Gastroesophageal sphincter (tissue), 4 donors: ENCODE results near the gene KNDC1. TPM values are rescaled to one million over a fixed set of nuclear protein-coding genes. Genes with fewer than 3 reads are reported as not detected.

Source experiments
- ATAC-seq: fragments of 150-250 bp; one replicate; pipeline ENCODE4 v1.9.1; 2016; ENCODE audit warnings: mild to moderate bottlenecking, moderate library complexity
- H3K27ac ChIP-seq, 4 donors: fragments of 200-600 bp; sonication (generic) in 3 of 4; 1 replicate in 3 of 4; 2 replicates in 1 of 4; pipeline ENCODE4 v1.5.1; 2016 to 2019
- H3K27me3 ChIP-seq: fragments of 200-600 bp; sonication (generic); one replicate; pipeline ENCODE4 v1.5.1; 2019
- H3K36me3 ChIP-seq, 2 donors: fragments of 200-600 bp; sonication (generic); one replicate each; pipeline ENCODE4 v1.5.1; 2019; ENCODE audit warnings: control low read depth in 1 of 2
- H3K4me1 ChIP-seq, 3 donors: fragments of 200-600 bp; sonication (generic); 1 replicate in 2 of 3; 2 replicates in 1 of 3; pipeline ENCODE4 v1.5.1; 2016 to 2019; ENCODE audit warnings: control low read depth in 2 of 3
- H3K4me3 ChIP-seq, 2 donors: fragments of 200-600 bp; sonication (generic); one replicate each; pipeline ENCODE4 v1.5.1; 2019; ENCODE audit warnings: mild to moderate bottlenecking in 1 of 2, moderate library complexity in 1 of 2
- H3K9me3 ChIP-seq, 3 donors: fragments of 200-600 bp; sonication (generic); one replicate each; pipeline ENCODE4 v1.5.1; 2017 to 2019; ENCODE audit warnings: control low read depth in 2 of 3
- CTCF ChIP-seq, 4 experiments: fragments of 200-600 bp in 2 of 4; fragments of 450-650 bp in 2 of 4; sonication (generic) in 1 of 4; IDR thresholded peaks; one replicate each; pipeline ENCODE4 v1.5.1; 2017 to 2019; ENCODE audit warnings: antibody characterized with exemption in 4 of 4, mild to moderate bottlenecking in 2 of 4, moderate library complexity in 2 of 4
- EP300 ChIP-seq: sonication (generic); formaldehyde crosslinking; IDR thresholded peaks from one replicate; pipeline ENCODE4 v1.6.1; 2017; ENCODE audit warnings: antibody characterized with exemption, mild to moderate bottlenecking
- POLR2A ChIP-seq, 2 donors: fragments of 450-650 bp; IDR thresholded peaks; one replicate each; pipeline ENCODE4 v1.6.1; 2017; ENCODE audit warnings: antibody characterized with exemption in 2 of 2, mild to moderate bottlenecking in 2 of 2, moderate library complexity in 1 of 2
- POLR2AphosphoS5 ChIP-seq: sonication (generic); formaldehyde crosslinking; IDR thresholded peaks from one replicate; pipeline ENCODE4 v1.6.1; 2017; ENCODE audit warnings: antibody characterized with exemption
- WGBS, 2 donors: methylation state at CpG; one replicate each; pipeline ENCODE4 v1.1.5; 2018; ENCODE audit warnings: low coverage in 1 of 2; 5-methylcytosine and 5-hydroxymethylcytosine counted together
- total RNA-seq, 4 donors: library from RNA; depleted of rRNA; stranded (reverse); fragments of >200 nt; gene quantifications; one replicate each; pipeline ENCODE4 v1.1.0, GENCODE V29; 2016

KNDC1 gene
- total RNA-seq, 4 donors from 2014 or later = 0.62 to 3.4 (median 0.98) TPM

- Histone ChIP-seq H3K27me3 (peaks cover 52% of the 10 kb centered on the region), H3K4me3 (no peak overlapping the region), H3K27ac (no peak overlapping the region), H3K4me1 (no peaks in the 10 kb centered on the region), H3K36me3 (no peaks in the 10 kb centered on the region), H3K9me3 (no peaks in the 10 kb centered on the region)
- TF ChIP-seq POLR2AphosphoS5 (no peak), POLR2A (IDR thresholded peaks at IDR 0.05) (no peak), EP300 (no peak), CTCF (IDR thresholded peaks at IDR 0.05) (no peak)
- 87 to 100% methylated on average over 1 to 11 of the region's 32 CpGs for WGBS, 2 donors
- ATAC-seq = no peak
These were observed 53.8 kb downstream of the KNDC1 start for GRCh38 chr10:133213641-133214467.

GRCh38 chr10:133214468-133215410 is 54.7 kb downstream of the KNDC1 start:
- peaks cover 61% of the 10 kb centered on the region for H3K27me3 ChIP-seq
- H3K4me3 ChIP-seq = no peak overlapping the region
- WGBS, 2 donors = 100% methylated on average over 3 of the region's 28 CpGs; no CpG with 5 or more reads in 1 of the 2 donors
- H3K9me3 ChIP-seq = no peaks in the 10 kb centered on the region
- no peaks in the 10 kb centered on the region for H3K36me3 ChIP-seq
- H3K4me1 ChIP-seq = no peaks in the 10 kb centered on the region
- no peak overlapping the region for H3K27ac ChIP-seq
- no peak for TF ChIP-seq POLR2AphosphoS5
- TF ChIP-seq EP300 = no peak
- TF ChIP-seq POLR2A (IDR thresholded peaks at IDR 0.05) = no peak
- TF ChIP-seq CTCF (IDR thresholded peaks at IDR 0.05) = no peak
- peak; percentile 28 for ATAC-seq

GRCh38 chr10:133215586-133215985 is 55.6 kb downstream of the KNDC1 start:
- no peak overlapping the region for H3K4me3 ChIP-seq
- H3K36me3 ChIP-seq = no peaks in the 10 kb centered on the region
- H3K4me1 ChIP-seq = no peaks in the 10 kb centered on the region
- TF ChIP-seq EP300 = no peak
- TF ChIP-seq POLR2A (IDR thresholded peaks at IDR 0.05) = no peak
- no peak for TF ChIP-seq CTCF (IDR thresholded peaks at IDR 0.05)
- TF ChIP-seq POLR2AphosphoS5 = no peak
- no peaks in the 10 kb centered on the region for H3K9me3 ChIP-seq
- H3K27me3 ChIP-seq = peaks cover 66% of the 10 kb centered on the region
- WGBS, 2 donors = no CpG with 5 or more reads among the region's 27 CpGs
- no peak overlapping the region for H3K27ac ChIP-seq
- ATAC-seq = no peak

- H3K9me3 ChIP-seq = no peaks in the 10 kb centered on the region
- H3K4me3 ChIP-seq = no peak overlapping the region
- H3K4me1 ChIP-seq = no peaks in the 10 kb centered on the region
- H3K27me3 ChIP-seq = peaks cover 65% of the 10 kb centered on the region
- no peak for ATAC-seq
- no peak overlapping the region for H3K27ac ChIP-seq
- TF ChIP-seq CTCF (IDR thresholded peaks at IDR 0.05) (no peak), POLR2A (IDR thresholded peaks at IDR 0.05) (no peak), POLR2AphosphoS5 (no peak), EP300 (no peak)
- WGBS, 2 donors = 83 to 90% methylated on average over 8 to 15 of the region's 26 CpGs
- no peaks in the 10 kb centered on the region for H3K36me3 ChIP-seq
These were observed 56.8 kb downstream of the KNDC1 start for GRCh38 chr10:133216776-133217175.
